Activated T-cell treated with anti-CD3 and anti-CD28 coated beads, Interleukin-2, amount 50 U/mL, for 1 hour (primary cell): ENCODE data around the gene PCDHGA11.
A peak's percentile ranks its signal among the peaks of the same experiment; 100 is the strongest.
"Not testable (repeated sequence)": the region's sequence is repeated elsewhere in the genome, so short reads cannot be mapped to it uniquely, and the experiment has no call there.

Source experiments
- DNase-seq: peaks from one replicate; pipeline ENCODE4 v3.0.0-alpha.2; 2020

The PCDHGA11 gene

DNA sequence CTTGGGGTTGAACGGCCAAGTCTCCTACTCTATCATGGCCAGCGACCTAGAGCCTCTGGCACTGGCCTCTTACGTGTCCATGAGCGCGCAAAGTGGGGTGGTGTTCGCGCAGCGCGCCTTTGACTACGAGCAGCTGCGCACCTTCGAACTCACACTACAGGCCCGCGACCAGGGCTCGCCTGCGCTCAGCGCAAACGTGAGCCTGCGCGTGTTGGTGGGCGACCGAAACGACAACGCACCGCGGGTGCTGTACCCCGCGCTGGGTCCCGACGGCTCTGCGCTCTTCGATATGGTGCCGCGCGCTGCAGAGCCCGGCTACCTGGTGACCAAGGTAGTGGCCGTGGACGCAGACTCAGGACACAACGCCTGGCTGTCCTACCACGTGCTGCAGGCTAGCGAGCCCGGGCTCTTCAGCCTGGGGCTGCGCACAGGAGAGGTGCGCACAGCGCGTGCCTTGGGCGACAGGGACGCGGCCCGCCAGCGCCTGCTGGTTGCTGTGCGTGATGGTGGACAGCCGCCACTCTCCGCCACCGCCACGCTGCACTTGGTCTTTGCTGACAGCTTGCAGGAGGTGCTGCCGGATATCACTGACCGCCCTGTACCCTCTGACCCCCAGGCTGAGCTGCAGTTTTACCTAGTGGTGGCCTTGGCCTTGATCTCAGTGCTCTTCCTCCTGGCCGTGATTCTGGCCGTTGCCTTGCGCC, 21.1 kb upstream of the PCDHGA11 start:
- DNase-seq: no peak

DNA sequence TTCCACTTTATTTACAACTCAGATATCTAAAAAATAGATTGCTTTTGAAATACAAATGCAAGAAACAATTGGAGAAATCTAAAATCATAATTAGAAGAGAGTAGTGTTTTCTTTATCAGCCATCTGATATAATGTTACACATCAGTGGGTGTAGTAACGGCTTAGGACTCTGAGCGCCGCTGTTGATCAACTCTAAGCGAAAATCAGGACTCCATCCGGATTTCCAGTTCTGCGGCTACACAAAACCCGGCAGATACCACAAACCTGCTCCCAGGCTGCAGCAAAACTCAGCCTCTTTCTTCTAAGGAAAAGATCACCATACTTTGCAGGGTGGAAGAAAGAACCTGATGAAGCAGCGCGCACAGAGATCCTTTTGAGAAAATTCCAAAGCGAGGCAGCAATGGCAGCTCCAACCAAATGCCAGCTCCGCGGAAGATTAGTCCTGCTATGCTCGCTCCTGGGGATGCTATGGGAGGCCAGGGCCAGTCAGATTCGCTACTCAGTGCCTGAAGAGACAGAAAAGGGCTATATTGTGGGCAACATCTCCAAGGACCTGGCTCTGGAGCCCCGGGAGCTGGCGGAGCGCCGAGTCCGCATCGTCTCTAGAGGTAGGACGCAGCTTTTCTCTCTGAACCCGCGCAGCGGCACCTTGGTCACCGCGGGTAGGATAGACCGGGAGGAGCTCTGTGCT, 18.2 kb upstream of the PCDHGA11 start, which contains the start of gene PCDHGA9:
Gene PCDHGA9, plus strand, starts transcription at position 226 of the 691 bp plus-strand sequence. Its CDS starts 175 bp downstream, at position 401.
- DNase-seq: no peak

DNA sequence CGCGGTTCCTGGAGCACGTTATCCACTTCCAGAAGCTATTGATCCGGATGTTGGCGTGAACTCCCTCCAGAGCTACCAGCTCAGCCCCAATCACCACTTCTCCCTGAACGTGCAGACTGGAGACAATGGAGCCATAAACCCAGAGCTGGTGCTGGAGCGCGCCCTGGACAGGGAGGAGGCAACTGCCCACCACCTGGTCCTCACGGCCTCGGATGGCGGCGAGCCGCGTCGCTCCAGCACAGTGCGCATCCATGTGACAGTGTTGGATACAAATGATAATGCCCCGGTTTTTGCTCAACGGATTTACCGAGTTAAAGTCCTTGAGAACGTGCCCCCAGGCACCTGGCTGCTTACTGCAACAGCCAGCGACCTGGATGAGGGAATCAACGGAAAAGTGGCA, 17.5 kb upstream of the PCDHGA11 start:
- DNase-seq: no peak

DNA sequence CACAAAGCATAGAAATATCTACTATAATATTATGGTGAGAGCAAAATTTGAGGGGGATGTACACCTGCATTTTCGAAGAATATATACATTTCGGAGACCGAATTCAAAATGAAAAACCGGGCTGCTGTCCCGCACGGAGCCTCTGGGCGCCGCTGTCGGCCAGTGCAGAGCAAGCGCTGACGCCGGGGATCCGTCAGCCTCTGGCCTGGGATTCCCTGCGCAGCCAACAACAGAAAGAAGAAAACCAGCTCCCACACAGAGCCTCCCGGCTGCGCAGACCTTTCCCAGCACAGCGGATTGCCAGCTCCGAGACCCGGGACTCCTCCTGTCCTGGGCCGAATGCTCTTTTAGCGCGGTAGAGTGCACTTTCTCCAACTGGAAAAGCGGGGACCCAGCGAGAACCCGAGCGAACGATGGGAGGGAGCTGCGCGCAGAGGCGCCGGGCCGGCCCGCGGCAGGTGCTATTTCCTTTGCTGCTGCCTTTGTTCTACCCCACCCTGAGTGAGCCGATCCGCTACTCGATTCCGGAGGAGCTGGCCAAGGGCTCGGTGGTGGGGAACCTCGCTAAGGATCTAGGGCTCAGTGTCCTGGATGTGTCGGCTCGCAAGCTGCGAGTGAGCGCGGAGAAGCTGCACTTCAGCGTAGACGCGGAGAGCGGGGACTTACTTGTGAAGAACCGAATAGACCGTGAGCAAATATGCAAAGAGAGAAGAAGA, 12.9 kb upstream of the PCDHGA11 start, which contains the start of gene PCDHGB6:
Gene PCDHGB6, plus strand, starts transcription at position 232 of the 716 bp plus-strand sequence. Its CDS starts 182 bp downstream, at position 414.
- DNase-seq: peak; percentile 36

DNA sequence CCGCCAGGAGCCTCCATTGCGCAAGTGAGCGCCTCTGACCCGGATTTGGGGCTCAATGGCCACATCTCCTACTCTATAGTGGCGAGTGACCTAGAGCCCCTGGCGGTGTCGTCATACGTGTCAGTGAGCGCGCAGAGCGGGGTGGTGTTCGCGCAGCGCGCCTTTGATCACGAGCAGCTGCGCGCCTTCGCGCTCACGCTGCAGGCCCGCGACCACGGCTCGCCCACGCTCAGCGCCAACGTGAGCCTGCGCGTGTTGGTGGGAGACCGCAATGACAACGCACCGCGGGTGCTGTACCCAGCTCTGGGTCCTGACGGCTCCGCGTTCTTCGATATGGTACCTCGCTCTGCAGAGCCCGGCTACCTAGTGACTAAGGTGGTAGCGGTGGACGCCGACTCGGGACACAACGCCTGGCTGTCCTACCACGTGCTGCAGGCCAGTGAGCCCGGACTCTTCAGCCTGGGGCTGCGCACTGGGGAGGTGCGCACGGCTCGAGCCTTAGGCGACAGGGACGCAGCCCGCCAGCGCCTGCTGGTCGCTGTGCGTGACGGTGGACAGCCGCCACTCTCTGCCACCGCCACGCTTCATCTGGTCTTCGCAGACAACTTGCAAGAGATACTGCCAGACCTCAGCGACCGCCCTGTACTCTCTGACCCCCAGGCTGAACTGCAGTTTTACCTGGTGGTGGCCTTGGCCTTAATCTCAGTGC, 11.1 kb upstream of the PCDHGA11 start:
- no peak for DNase-seq

DNA sequence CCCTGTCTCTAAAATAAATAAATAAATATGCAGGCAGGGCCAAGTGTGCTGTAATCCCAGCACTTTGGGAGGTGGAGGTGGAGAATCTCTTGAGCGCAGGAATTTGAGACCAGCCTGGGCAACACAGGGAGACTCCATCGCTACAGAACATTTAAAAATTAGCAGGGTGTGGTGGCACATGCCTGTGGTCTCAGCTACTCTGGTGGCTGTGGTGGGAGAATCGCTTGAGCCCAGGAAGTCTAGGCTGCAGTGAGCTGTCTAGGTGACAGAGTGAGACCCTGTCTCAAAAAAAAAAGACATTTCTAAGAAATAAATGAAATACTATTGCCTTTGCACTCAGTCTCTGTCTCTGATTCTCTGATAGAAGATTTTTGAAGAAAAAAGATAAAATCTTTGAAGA, 9.3 kb upstream of the PCDHGA11 start:
- DNase-seq: no peak

DNA sequence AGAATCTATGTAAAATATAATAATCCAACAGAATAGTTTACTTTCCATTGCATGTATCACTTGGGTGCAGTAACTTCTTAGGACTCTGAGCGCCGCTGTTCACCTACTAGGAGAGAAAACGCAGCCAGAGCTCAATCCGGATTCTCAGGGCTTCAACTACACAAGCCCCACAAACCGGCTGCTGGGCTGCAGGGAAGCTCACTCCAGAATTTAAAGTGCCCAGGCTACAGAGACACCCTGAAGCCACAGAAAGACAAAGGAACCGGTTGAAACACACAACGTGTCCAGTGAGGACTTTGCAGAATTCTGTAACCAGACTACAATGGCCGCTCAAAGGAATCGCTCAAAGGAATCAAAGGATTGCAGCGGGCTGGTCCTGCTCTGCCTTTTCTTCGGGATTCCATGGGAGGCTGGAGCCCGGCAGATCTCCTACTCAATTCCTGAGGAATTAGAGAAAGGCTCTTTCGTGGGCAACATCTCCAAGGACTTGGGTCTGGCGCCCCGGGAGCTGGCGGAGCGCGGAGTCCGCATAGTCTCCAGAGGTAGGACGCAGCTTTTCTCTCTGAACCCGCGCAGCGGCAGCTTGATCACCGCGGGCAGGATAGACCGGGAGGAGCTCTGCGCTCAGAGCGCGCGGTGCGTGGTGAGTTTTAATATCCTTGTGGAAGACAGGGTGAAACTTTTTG, 7.9 kb upstream of the PCDHGA11 start, which contains the start of gene PCDHGA10:
Gene PCDHGA10, plus strand, starts transcription at position 134 of the 686 bp plus-strand sequence. Its CDS starts 189 bp downstream, at position 323.
- peak; percentile 55 for DNase-seq

DNA sequence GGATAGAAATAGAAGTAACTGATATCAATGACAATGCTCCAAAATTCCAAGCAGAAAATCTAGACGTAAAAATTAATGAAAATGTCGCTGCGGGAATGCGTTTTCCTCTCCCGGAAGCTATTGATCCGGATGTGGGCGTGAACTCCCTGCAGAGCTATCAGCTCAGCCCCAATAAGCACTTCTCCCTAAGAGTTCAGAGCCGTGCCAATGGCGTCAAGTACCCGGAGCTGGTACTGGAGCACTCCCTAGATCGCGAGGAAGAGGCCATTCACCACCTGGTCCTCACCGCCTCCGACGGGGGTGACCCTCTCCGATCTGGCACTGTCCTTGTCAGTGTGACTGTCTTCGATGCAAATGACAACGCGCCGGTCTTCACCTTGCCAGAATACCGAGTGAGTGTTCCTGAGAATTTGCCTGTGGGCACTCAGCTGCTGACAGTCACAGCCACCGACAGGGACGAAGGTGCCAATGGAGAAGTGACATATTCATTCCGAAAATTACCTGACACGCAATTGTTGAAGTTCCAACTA, 7.2 kb upstream of the PCDHGA11 start:
- DNase-seq: no peak

DNA sequence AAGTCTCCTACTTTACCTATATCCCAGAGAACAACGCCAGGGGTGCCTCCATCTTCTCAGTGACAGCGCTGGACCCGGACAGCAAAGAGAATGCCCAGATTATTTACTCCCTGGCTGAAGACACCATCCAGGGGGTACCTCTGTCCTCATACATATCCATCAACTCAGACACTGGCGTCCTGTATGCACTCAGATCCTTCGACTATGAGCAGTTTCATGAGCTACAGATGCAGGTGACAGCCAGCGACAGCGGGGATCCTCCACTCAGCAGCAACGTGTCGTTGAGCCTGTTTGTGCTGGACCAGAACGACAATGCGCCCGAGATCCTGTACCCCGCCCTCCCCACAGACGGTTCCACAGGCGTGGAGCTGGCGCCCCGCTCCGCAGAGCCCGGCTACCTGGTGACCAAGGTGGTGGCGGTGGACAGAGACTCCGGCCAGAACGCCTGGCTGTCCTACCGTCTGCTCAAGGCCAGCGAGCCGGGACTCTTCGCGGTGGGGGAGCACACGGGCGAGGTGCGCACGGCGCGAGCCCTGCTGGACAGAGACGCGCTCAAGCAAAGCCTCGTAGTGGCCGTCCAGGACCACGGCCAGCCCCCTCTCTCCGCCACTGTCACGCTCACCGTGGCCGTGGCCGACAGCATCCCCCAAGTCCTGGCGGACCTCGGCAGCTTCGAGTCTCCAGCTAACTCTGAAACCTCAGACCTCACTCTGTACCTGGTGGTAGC, 6.1 kb upstream of the PCDHGA11 start:
- not testable (repeated sequence) for DNase-seq

DNA sequence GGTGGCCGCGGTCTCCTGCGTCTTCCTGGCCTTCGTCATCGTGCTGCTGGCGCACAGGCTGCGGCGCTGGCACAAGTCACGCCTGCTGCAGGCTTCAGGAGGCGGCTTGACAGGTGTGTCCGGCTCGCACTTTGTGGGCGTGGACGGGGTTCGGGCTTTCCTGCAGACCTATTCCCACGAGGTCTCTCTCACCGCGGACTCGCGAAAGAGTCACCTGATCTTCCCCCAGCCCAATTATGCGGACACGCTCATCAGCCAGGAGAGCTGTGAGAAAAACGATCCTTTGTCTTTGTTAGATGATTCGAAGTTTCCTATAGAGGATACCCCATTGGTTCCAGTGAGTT, 5.6 kb upstream of the PCDHGA11 start:
- not testable (repeated sequence) for DNase-seq

DNA sequence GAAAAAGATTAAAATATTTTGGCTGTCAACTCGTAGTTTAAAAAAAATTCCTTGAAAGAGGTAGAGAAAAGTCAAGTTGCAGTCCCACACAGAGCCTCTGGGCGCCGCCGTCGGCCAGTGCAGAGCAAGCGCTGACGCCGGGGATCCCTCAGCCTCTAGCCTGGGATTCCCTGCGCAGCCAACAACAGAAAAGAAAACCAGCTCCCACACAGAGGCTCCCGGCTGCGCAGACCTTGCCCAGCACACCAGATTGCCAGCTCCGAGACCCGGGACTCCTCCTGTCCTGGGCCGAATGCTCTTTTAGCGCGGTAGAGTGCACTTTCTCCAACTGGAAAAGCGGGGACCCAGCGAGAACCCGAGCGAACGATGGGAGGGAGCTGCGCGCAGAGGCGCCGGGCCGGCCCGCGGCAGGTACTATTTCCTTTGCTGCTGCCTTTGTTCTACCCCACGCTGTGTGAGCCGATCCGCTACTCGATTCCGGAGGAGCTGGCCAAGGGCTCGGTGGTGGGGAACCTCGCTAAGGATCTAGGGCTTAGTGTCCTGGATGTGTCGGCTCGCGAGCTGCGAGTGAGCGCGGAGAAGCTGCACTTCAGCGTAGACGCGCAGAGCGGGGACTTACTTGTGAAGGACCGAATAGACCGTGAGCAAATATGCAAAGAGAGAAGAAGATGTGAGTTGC, 3.2 kb upstream of the PCDHGA11 start, which contains the start of gene PCDHGB7:
Gene PCDHGB7, plus strand, starts transcription at position 184 of the 679 bp plus-strand sequence. Its CDS starts 183 bp downstream, at position 367.
- not testable (repeated sequence) for DNase-seq

DNA sequence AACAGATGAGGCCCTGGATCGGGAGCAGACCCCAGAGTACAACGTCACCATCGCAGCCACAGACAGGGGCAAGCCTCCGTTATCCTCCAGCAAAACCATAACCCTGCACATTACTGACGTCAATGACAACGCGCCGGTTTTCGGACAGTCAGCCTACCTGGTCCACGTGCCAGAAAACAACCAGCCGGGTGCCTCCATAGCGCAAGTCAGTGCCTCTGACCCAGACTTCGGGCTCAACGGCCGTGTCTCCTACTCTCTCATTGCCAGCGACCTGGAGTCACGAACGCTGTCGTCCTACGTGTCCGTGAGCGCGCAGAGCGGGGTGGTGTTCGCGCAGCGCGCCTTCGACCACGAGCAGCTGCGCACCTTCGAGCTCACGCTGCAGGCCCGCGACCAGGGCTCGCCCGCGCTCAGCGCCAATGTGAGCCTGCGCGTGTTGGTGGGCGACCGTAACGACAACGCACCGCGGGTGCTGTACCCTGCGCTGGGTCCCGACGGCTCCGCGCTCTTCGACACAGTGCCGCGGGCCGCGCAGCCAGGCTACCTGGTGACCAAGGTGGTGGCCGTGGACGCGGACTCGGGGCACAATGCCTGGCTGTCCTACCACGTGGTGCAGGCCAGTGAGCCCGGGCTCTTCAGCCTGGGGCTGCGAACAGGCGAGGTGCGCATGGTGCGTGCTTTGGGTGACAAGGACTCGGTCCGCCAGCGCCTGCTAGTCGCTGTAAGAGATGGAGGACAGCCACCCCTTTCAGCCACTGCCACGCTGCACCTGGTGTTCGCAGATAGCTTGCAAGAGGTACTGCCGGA, 1.6 kb upstream of the PCDHGA11 start:
- no peak for DNase-seq

DNA sequence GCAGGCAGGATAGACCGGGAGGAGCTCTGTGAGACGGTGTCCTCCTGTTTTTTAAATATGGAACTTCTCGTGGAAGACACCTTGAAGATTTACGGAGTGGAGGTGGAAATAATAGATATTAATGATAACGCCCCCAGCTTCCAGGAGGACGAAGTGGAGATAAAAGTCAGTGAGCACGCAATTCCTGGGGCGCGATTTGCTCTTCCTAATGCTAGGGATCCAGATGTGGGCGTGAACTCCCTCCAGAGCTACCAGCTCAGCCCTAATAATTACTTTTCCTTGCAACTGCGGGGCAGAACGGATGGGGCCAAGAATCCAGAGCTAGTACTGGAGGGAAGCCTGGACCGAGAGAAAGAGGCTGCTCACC, 621 bp downstream of the PCDHGA11 start:
- no peak for DNase-seq

DNA sequence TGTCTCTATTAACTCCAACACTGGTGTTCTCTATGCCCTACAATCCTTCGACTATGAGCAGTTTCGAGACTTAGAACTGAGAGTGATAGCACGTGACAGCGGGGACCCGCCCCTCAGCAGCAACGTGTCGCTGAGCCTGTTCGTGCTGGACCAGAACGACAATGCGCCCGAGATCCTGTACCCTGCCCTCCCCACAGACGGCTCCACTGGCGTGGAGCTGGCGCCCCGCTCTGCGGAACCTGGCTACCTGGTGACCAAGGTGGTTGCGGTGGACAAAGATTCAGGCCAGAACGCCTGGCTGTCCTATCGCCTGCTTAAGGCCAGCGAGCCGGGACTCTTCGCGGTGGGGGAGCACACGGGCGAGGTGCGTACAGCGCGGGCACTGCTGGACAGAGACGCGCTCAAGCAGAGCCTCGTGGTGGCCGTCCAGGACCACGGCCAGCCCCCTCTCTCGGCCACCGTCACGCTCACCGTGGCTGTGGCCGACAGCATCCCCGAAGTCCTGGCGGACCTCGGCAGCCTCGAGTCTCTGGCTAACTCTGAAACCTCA, 2.0 kb downstream of the PCDHGA11 start:
- no peak for DNase-seq

DNA sequence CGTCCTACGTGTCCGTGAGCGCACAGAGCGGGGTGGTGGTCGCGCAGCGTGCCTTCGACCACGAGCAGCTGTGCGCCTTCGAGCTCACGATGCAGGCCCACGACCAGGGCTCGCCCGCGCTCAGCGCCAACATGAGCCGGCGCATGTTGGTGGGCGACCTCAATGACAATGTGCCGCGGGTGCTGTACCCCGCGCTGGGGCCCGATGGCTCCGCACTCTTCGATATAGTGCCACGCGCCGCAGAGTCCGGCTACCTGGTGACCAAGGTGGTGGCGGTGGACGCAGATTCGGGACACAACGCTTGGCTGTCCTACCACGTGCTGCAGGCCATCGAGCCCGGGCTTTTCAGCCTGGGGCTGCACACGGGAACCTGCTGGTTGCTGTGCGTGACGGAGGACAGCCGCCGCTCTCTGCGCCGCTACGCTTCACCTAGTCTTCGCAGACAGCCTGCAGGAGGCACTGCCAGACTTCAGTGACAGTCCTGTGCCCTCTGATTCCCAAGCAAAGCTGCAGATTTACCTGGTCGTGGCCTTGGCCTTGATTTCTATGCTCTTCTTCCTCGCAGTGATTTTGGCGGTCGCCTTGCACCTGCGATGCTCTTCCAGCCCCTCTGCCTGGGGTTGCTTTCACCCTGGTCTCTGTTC, 7.1 kb downstream of the PCDHGA11 start:
- no peak for DNase-seq

DNA sequence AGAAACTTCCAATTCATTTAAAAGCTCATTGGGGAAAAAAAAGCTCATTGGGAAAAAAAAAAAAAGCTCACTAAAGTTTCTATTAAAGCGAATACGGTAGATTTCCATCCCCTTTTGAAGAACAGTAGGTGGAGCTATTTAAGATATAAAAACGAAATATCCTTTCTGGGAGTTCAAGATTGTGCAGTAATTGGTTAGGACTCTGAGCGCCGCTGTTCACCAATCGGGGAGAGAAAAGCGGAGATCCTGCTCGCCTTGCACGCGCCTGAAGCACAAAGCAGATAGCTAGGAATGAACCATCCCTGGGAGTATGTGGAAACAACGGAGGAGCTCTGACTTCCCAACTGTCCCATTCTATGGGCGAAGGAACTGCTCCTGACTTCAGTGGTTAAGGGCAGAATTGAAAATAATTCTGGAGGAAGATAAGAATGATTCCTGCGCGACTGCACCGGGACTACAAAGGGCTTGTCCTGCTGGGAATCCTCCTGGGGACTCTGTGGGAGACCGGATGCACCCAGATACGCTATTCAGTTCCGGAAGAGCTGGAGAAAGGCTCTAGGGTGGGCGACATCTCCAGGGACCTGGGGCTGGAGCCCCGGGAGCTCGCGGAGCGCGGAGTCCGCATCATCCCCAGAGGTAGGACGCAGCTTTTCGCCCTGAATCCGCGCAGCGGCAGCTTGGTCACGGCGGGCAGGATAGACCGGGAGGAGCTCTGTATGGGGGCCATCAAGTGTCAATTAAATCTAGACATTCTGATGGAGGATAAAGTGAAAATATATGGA, 9.7 kb downstream of the PCDHGA11 start, which contains the start of gene PCDHGA12:
Gene PCDHGA12, plus strand, starts transcription at position 176 of the 782 bp plus-strand sequence. Its CDS starts 253 bp downstream, at position 429.
- no peak for DNase-seq

DNA sequence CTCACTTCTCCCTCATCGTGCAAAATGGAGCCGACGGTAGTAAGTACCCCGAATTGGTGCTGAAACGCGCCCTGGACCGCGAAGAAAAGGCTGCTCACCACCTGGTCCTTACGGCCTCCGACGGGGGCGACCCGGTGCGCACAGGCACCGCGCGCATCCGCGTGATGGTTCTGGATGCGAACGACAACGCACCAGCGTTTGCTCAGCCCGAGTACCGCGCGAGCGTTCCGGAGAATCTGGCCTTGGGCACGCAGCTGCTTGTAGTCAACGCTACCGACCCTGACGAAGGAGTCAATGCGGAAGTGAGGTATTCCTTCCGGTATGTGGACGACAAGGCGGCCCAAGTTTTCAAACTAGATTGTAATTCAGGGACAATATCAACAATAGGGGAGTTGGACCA, 10.4 kb downstream of the PCDHGA11 start:
- DNase-seq: no peak

DNA sequence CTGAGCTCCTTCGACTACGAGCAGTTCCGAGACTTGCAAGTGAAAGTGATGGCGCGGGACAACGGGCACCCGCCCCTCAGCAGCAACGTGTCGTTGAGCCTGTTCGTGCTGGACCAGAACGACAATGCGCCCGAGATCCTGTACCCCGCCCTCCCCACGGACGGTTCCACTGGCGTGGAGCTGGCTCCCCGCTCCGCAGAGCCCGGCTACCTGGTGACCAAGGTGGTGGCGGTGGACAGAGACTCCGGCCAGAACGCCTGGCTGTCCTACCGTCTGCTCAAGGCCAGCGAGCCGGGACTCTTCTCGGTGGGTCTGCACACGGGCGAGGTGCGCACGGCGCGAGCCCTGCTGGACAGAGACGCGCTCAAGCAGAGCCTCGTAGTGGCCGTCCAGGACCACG, 11.5 kb downstream of the PCDHGA11 start:
- not testable (repeated sequence) for DNase-seq
